ENCODE results near the gene CLDN19.
A peak's percentile ranks its signal among the peaks of the same experiment; 100 is the strongest.
"Not testable (repeated sequence)": the region's sequence is repeated elsewhere in the genome, so short reads cannot be mapped to it uniquely, and the experiment has no call there.

The CLDN19 gene

GRCh38 chr1:42737257-42737656, 2.8 kb downstream of the CLDN19 start:
- peak; percentile 11 for DNase-seq

DNA sequence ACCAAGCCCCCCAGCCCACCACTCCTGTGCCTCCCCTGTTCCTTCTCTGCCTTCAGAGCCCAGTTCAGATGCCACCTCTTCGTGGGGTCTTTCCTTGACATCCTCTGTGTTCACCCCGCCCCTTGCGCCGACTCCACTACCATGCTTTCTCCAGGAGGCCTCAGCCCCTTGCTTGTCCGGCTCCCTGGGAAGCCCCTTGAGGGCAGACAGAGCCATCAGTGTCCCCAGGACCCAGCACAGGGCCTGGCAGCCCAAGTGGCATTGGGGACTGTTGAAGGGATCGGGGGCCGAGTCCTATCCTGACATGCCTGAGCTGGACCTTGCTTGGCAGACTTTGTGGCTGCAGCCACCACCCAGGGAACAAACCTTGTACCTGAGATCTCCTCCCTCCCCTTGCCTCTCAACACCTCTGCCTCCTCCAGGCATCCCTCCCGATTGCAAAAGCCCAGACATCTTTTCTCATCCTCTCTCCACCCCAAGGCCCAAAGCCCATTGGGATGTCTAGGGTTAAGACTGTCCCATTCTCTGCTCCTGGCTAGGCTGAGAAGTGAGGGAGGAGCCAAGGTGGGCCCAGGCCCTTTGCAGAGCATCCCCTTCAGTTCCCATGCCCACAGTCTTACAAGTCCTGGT, 3.4 kb downstream of the CLDN19 start:
- no peak for DNase-seq

GRCh38 chr1:42736152-42736551, 3.9 kb downstream of the CLDN19 start:
- peak; percentile 38 for DNase-seq

- DNase-seq, result peak; percentile 90
Observed at GRCh38 chr1:42735477-42736105, 4.4 kb downstream of the CLDN19 start.

GRCh38 chr1:42735056-42735455, 5.0 kb downstream of the CLDN19 start:
- no peak for DNase-seq

GRCh38 chr1:42734201-42735035, 5.6 kb downstream of the CLDN19 start:
- no peak for DNase-seq

GRCh38 chr1:42733415-42734200, 6.4 kb downstream of the CLDN19 start:
- DNase-seq, result no peak

DNA sequence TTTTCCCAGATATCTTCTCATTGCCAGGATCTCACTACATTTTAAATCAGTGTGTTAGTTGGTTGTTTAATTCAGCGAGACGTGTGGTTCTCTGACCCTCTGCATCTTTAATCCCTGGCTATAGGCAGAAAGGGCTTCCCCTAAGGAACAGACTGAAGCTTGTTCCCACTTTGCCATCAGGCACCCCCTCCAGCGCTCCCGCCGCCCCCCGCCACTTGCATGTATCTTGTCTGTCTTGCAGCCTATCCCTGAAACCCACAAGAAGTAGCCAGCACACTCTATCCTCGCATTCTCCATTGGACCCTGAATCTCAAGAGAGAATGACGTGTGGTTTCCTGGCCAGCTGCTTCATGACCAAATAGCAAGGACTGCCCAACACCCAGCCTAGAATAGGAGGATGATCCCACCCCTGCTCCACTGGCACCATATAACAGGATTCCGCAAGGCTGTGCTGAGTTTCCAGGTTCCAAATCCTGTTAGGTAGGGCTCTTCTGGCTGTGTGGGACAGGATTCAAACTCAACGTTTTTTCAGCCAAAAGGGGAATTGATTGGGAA, 7.8 kb downstream of the CLDN19 start:
- DNase-seq, result no peak

DNA sequence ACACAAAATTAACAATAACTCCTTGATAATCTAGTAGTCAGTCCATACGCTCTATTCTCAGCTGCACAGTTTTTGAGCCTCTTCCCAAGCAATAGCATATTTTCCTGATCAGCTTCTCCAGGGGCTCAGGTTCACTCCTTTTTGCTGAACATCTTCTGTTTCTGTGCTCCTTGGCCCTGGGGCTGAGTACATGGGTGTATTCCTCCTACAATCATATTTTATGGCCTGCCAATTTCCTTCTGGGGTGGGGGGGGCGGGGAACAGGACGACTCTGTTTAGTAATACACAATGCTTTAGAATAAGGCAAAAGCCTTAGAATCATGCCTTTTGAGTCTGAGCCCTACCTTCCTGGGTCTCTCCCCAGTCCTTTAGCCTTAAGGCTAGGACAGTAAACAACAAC, 8.5 kb downstream of the CLDN19 start:
- DNase-seq, result no peak

DNA sequence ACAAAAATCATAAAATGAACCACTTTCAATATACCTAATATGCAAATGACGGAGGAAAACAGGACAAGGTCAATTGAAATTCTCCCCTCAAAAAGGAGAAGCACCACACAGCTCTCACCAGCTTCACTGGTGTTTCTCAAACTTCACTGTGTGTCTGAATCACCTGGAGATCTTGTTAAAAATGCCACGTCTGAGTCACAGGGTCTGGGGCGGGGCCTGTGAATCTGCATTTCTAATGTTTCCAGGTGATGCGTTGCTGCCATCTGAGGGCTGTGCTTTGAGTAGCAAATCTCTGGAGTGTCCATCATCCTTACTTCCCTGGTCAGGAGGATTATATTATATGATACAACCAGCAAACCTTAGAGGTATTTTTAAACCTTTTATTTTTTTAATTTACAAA, 9.0 kb downstream of the CLDN19 start:
- DNase-seq, result no peak

DNA sequence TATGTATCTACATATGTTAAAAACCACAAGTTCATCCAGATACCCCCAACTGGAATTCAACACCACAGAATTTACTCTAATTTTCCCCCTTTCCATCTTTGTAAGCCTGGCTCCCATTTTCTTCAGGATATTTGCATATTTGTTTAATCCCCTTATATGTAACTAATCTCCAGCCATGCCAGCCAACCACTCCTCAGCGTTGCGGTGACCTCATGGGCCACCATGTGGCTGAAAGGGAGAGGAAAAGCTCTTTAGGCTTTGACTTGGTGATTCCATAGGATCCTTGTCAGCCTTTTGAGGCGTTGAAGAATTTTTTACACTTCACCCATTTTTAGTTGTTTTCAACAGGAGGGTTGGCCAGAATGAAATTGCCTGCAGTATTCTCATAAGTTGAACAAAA, 10.0 kb downstream of the CLDN19 start:
- no peak for DNase-seq

GRCh38 chr1:42725820-42726219, 14.2 kb downstream of the CLDN19 start:
- DNase-seq, result not testable (repeated sequence)

GRCh38 chr1:42723511-42723910, 16.5 kb downstream of the CLDN19 start:
- DNase-seq, result no peak

GRCh38 chr1:42722403-42722802, 17.6 kb downstream of the CLDN19 start:
- DNase-seq, result not testable (repeated sequence)

- peak; percentile 66 for DNase-seq
Observed at GRCh38 chr1:42721926-42722325, 18.1 kb downstream of the CLDN19 start.

GRCh38 chr1:42720868-42721267, 19.2 kb downstream of the CLDN19 start:
- DNase-seq, result no peak

- not testable (repeated sequence) for DNase-seq
Observed at GRCh38 chr1:42714441-42714840, 25.6 kb downstream of the CLDN19 start.

DNA sequence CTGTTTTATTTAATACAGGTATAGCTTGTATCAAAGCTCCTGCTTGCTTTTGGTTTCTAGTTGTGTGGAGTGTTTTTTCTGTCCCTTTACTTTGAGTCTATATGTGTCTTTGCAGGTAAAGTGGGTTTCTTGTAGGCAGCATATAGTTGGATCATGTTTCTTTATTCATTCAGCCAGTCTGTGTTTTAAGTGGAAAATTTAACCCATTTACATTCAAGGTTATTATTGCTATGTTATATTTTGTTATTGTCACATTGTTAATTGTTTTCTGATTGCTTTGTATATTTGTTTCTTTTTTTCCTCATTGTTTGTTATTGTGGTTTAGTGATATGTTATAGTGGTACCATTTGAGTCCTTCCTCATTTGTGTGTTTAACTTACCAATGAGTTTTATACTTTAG, 26.7 kb downstream of the CLDN19 start:
- no peak for DNase-seq

- DNase-seq, result not testable (repeated sequence)
Observed at GRCh38 chr1:42712808-42713207, 27.2 kb downstream of the CLDN19 start.

DNA sequence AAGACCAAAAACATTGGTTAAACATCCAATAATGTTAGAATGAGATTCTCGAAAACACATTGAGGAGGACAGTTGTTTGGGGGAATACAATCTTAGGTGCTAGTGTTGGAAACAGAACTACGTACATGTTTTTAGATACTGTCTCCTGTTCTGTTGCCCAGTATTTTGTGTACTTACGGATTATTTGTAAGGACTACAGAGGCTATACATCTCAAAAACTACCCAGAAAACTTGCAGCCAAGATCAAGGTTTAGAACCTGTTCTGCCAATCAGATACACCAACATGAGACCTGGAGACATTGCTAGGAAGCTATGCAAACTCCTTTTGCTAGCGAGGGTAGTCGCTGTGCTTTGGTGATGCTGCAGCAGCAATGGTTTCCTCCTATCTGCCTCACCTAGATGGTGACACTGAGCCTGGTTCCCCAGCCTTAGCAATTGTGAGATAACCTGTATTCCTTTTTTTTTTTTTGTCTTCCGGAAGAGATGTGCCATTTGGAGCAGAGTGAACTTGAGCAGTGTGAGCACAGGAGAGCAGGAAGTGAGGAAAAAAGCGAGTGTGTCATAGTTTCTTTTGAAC, 36.1 kb downstream of the CLDN19 start:
- DNase-seq, result no peak

DNA sequence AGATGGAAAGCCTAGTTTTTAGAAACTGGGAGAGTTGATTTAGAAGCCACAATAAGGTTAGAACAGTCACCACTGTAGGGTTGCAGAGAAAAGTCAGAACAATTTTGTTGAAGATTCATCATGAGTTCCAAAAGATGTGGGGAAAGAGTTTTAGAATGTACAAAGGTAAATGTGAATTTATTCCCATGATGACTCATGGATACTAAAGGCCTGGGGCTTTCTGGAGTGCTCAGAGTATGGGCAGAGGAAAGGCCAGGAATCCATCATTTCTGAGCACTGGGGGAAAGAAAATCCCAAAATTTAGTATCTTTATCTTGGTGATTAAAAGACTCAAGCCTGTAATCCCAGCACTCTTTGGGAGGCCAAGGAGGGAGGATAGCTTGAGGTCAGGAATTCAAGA, 40.0 kb downstream of the CLDN19 start:
- DNase-seq, result no peak

- DNase-seq, result no peak
Observed at GRCh38 chr1:42698081-42698813, 41.8 kb downstream of the CLDN19 start.

All from NCI-H2171 treated with DMSO at 0.1 percent for 48 hours (cell line).